ENCODE data around the gene BMPR1A.

DNA sequence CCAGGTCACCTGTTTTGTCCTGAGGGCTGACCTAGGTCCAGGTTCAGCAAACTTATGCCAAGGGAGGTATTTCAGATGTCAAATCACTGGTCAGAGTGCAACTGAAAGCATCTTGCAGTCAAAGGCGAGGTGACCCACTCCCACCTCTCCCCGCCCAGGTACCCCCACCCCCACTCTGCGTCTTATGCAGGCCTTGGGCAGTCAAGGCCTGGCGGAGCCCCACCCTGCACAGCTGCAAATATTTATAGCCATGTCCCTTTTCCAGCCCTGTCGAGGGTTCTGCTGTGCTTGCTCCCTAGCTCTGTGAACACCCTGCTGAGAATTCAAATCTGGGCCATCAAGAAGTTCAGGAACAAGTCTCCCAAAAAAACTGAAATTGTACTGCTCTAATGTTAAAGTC is 40.6 kb upstream of the BMPR1A start:
- no peak for TF ChIP-seq POLR2A (IDR thresholded peaks at IDR 0.05)
- TF ChIP-seq, protein P1, sequence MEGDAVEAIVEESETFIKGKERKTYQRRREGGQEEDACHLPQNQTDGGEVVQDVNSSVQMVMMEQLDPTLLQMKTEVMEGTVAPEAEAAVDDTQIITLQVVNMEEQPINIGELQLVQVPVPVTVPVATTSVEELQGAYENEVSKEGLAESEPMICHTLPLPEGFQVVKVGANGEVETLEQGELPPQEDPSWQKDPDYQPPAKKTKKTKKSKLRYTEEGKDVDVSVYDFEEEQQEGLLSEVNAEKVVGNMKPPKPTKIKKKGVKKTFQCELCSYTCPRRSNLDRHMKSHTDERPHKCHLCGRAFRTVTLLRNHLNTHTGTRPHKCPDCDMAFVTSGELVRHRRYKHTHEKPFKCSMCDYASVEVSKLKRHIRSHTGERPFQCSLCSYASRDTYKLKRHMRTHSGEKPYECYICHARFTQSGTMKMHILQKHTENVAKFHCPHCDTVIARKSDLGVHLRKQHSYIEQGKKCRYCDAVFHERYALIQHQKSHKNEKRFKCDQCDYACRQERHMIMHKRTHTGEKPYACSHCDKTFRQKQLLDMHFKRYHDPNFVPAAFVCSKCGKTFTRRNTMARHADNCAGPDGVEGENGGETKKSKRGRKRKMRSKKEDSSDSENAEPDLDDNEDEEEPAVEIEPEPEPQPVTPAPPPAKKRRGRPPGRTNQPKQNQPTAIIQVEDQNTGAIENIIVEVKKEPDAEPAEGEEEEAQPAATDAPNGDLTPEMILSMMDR (IDR thresholded peaks at IDR 0.05): no peak
